HG02852 (cell line): ENCODE measurements around the gene DYNC1I1.
A peak's percentile ranks its signal among the peaks of the same experiment; 100 is the strongest.

Experiments
- ATAC-seq: cut with Tn5 transposase; IDR thresholded peaks from one replicate; pipeline ENCODE4 v1.9.1; 2021; ENCODE audit warnings: mild to moderate bottlenecking, moderate library complexity; ENCODE audit not compliant: unreplicated experiment

Gene DYNC1I1

GRCh38 chr7:95847061-95847460 lies 74.7 kb downstream of the DYNC1I1 start:
- no peak for ATAC-seq

- no peak for ATAC-seq
These were observed 87.1 kb downstream of the DYNC1I1 start for GRCh38 chr7:95859429-95859828.

- no peak for ATAC-seq
These were observed 88.7 kb downstream of the DYNC1I1 start for GRCh38 chr7:95861041-95861440.

- no peak for ATAC-seq
These were observed 91.3 kb downstream of the DYNC1I1 start for GRCh38 chr7:95863623-95864022.

DNA sequence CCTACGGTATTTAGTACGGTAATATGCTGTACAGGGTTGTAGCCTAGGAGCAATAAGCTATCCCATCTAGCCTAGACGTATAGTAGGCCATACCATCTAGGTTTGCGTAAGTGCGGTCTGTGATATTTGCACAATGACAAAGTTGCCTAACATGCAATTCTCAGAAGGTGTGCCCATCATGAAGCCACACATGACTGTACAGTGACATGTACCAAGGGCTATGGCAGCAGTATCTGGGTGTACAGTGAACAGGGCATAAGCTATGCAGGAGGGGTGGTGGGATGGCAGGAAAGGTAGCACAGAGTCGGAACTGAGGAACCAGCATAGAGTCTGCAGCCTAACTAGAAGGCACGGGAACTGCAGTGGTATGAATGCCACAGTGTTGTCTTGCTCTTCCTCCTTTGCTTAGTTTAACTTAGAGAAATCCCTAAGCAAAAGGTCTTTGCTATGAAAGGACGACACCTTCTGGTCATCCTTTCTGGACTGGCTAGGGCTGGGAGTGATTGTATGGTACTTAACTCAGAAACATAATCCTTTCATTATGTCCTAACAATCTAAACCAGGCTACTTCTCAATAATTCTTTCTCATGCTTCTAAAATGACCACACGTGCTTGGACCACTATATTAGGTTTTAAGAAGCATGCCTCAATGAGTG lies 93.5 kb downstream of the DYNC1I1 start:
- ATAC-seq, result no peak

DNA sequence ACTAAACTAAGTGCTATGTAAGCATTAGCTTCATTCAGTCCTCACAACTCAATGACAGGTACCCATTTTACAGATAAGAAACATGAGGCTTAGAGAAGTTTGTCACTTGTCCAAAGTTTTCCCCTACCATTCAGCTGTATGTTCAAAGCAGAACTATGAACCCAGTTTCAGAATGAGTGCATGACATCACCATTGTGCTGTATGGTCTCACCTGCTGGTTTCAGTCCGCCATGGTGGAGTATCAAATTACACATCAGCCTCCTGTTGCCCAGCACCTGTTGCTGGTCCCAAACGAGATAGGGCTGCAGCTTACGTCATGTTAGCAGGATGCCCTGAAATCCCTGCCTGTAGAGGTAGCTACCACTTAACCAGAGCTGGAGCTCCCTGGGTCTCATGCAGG lies 95.0 kb downstream of the DYNC1I1 start:
- ATAC-seq, result peak; percentile 95

DNA sequence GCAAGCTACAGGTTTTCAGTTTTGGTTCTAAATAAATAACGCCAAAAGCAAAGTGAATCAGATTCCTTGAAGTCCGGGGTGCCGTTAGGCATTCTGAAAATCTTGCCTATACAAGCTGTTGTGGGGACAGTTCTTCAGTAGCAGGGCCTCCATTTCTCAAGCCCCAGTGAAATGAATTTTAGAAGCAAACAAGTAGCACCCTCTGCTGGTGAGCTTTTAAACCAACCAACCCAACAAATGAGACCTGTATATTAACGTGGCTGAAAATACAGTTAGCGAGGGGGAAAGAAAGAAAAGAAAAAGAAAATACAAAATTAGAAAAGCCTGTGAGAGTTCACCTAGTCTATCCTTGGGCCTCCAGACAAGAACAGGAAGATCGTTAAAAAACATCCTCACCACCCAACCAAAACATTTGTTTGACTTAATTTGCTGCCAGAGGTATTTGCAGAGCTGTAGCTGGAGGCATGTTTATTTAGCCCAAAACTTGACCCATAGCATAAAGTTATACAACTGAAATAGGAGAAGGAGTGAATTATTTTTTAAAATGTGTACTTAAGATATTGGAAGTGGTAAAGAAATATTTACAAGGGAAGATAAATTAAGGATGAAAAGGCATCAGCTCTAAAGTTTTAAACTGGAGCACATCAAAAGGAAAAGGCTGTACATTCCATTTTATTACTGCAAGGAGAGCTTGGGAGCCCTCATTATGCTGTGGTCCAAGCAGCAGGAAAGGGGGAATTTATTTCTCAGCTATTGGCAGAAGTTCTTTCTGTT lies 98.9 kb downstream of the DYNC1I1 start:
- no peak for ATAC-seq

DNA sequence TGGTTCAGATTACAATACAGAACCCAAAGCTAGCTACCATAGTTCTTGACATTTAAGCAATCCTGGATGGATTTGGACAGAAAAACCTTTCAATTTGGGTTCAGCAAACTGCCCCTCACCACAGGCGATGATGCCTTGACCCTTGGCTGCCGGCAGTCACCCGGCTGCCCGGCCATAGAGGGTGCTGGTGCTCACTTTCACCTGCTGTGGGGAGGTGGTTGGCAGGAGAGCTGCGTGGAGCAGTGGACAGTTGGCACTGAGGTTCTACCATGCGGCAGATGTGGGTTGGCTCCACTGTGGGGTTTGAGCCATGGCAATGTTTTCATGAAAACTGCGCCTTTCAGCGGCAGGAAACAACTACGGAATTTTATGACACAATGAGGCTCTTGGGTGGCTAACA lies 99.5 kb downstream of the DYNC1I1 start:
- ATAC-seq, result no peak

GRCh38 chr7:95874129-95874528 lies 101.8 kb downstream of the DYNC1I1 start:
- ATAC-seq, result no peak

DNA sequence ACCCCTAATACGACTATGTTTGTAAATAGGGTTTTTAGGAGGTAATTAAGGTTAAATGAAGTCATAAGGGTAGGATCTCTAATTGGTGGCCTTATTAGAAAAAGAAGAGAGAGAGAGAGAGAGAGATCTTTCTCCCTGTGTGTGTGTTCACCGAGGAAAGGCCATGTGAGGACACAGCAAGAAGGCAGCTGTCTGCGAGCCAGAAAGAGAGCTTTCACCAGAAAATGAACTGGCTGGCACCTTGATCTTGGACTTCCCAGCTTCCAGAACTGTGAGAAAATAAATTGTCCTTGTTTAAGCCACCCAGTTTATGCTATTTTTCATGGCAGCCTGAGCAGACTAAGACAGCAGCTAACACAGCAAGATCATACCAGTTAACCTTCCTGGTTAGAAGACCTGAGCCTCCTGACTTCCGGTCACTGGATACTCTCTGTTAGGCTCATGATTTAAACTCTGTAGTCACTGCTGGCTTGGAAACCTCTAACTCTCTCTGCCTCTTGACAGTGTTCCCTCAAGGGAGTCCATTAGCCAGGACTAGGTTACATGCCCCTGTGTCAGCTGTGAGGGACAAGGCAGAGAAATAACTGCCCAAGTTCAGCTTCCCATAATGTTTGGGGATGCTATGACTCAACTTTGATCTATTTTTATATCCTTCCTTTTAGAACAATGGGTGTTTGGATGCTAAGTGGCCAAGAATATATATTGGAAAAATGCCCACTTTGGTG lies 102.3 kb downstream of the DYNC1I1 start:
- no peak for ATAC-seq

DNA sequence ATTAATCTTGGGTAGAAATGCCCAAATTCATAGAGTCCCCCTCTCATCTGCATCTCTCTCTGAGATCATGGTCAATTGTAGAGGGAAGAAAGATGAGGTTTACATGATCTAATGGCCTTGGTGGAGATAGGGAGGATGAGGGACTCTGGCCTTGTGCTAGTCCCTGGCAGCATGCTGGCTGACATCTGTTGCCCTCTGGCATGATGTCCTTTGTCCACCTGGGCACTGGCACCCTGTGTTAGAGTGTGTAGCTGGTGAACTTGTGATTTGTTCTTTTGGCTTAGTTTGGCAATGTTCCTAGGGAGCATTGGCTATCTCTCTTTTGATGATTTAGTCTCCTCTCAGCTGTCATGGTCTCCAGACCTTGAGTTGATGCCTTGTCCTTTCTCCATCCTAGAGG lies 103.2 kb downstream of the DYNC1I1 start:
- no peak for ATAC-seq

DNA sequence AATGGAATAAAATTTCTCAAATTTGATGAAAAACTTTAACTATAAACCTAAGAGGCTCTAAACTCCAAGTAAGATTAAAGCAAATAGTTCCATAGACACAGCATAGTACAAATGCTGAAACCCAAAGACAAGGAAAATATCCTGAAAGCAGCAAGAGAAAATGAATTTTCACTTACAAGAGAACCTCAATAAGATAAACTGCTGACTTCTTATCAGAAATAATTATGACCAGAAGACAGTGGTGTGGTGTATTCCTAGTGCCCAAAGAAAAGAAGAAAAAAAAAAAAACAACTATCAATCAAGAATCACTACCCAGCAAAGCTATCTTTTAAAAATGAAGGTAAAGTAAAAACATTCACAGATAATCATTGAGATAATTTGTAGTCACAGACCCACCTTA lies 106.3 kb downstream of the DYNC1I1 start:
- ATAC-seq, result no peak

GRCh38 chr7:95881597-95881996 lies 109.2 kb downstream of the DYNC1I1 start:
- no peak for ATAC-seq

GRCh38 chr7:95883217-95883616 lies 110.9 kb downstream of the DYNC1I1 start:
- no peak for ATAC-seq

DNA sequence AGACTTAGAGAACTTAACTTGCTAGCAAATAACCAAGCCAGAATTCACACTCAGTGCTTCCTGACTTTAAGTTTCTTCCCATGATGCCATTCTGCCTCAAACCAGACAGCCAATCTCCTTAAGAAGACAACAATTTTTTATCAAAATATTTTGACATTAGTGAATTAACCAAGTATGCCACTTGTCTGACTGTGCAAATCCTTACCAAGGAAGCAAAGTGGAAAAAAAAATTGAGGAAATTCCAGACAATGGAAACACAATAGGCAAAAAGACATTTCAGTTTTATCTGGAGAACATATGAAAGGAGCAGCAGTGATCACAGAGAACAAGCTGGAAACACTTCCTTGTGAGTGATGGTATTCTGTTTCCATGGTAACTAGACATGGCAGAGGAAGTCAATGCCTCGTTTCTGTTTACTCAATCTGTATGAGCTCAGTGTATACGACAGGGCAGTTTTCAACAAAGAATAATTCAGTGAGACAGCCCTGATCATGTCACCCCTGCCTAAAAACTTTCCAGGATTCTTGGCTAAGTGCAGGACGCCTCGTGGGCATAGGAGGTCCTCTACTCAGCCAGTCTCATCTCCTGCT lies 114.2 kb downstream of the DYNC1I1 start:
- no peak for ATAC-seq

GRCh38 chr7:95893484-95893883 lies 121.1 kb downstream of the DYNC1I1 start:
- no peak for ATAC-seq

- ATAC-seq, result no peak
These were observed 125.3 kb downstream of the DYNC1I1 start for GRCh38 chr7:95897557-95898251.

- ATAC-seq, result no peak
These were observed 127.7 kb downstream of the DYNC1I1 start for GRCh38 chr7:95899919-95900513.

- ATAC-seq, result no peak
These were observed 128.7 kb downstream of the DYNC1I1 start for GRCh38 chr7:95901006-95901405.

DNA sequence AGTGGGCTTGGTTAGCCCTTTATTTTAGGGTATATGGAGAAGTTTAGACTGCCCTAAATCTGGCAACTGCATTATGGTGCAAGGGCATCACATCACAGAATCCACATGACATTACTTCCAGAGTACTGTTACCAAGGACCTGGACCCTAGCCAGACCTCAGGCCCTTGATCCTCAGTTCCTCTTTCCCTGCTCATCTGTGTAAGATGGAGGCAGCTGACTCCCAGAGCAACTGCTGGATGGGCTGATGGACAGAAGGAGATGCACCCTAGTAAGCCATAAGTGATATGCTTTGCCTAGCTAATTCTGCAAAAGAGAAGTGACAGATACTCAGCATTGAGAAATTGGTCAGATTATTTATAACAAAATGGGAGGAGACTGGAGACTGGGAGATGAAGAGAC lies 131.7 kb downstream of the DYNC1I1 start:
- no peak for ATAC-seq

- ATAC-seq, result no peak
These were observed 132.8 kb downstream of the DYNC1I1 start for GRCh38 chr7:95905167-95905566.
